ENCODE results near the gene CARHSP1.
"Not testable (repeated sequence)": the region's sequence is repeated elsewhere in the genome, so short reads cannot be mapped to it uniquely, and the experiment has no call there.

The CARHSP1 gene

DNA sequence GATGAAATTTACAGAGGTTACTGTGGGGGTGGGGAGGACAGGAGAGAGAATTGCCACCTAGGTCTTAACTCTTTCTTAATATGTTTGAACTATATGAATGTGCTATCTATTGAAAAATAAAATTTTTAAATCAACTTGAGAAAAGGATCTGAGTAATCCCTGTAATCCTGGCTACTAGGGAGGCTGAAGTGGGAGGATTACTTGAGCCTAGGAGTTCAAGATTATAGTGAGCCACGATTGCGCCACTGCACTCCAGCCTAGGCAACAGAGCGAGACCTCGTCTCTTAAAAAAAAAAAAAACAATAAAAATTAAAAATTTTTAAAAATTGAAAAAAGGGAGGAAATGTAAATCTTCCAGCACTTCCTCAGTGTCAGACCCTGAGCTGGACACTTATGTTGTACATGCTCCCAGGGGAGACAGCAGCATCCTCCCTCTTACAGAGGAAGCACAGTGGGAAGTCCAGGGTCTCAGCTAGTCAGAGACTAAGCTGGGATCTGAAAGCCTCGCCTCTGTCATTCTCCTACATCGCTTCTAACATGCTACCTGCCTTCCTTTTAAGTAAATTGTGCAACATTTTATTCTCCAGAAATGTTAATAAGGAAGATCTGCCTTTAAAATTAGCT lies 49.3 kb downstream of the CARHSP1 start:
- DNase-seq: no peak

DNA sequence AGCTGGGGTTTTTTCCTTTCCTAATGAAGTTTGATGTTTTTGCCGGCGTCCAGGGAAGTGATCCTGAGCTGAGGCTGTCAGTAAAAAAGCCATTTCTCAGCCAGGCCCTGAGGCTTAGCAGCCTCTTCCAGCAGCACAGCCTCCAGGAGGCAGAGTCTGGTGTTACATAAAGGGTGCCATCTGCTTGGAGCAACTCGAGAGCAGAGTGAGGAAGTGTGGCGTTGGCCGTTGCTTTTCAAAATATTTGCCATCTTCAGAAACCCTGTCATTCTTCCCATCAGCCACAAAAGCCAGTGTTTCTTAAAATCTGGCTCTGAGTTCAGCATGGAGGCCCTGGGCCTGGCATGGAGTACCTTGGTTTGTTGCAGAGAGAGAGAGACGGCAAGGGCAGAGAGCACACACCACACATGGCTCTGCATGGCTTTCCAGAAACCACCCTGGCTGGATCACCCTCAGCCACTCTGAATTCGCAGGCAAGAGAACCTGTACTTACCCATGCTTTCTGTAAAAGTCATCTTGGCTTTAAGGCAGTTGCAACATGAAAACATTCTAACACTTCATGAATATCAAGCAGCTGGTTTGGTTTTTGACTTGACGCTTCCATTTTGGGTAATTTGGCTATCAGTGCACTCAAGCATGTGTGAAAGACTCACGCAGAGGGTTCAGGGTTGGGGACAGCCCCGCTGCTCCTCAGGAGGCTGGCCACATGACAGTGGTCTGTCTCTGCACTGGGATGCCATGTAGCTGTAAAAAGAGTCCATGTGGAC lies 50.1 kb downstream of the CARHSP1 start:
- DNase-seq: no peak

DNA sequence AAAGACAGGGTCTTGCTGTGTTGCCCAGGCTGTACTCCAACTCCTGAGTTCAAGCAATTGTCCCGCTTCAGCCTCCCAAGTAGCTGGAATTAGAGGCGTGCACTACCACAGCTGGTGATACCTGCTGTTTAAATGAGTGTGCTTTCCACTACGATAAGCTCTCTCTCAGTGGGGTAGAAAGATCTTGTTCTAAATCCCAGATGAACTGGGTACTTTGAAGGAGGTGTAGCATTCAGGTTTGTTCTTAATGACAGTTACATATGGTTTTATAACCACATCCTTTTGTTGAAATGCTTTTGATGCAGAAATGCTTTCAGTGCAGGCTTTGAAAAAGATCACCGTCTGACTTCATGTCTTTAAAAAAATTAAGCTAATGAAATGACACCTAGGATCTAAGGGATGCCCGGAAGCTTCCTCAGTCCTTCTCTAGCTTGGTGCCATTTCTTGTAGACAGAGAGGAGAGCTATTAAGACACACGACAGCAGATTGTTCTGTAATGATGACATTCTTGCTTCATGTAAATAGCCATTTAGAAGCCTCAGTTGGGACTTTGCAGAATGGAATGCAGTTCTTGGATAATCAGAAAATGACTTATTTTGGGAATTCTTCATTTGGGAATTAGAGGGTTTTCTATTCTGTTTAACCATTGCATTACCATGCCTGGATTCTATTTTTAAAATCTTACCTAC lies 51.7 kb downstream of the CARHSP1 start:
- DNase-seq: no peak

DNA sequence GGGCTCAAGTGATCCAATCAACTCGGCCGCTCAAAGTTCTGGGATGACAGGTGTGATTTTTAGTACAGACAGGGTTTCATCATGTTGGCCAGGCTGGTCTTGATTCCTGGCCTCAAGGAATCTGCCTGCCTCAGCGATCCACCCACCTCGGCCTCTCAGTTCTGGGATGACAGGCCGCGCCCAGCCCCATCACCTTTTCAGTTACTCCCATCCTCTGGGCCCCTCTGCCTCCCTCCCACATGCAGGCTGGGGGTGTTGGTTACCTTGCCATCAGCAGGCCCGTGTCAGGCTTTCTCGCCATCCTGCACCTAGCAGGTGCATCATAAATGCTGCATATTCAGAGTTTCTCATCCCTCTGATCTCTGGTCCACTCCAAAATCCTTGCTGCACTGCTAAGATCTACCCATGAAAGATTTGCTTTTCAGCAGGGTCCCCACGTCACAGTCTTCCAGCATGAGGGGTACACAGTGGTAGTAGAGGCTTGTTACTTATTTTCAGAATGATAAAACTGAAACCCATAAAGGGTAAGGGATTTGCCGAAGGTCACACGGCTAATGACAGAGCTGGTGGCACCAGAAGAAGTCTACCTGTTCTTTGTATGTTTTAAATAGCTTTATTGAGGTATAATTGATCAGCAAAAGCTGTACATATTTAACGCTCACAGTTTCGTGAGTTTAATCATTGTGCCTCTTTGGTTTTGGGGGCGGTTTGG lies 54.6 kb downstream of the CARHSP1 start:
- no peak for DNase-seq

DNA sequence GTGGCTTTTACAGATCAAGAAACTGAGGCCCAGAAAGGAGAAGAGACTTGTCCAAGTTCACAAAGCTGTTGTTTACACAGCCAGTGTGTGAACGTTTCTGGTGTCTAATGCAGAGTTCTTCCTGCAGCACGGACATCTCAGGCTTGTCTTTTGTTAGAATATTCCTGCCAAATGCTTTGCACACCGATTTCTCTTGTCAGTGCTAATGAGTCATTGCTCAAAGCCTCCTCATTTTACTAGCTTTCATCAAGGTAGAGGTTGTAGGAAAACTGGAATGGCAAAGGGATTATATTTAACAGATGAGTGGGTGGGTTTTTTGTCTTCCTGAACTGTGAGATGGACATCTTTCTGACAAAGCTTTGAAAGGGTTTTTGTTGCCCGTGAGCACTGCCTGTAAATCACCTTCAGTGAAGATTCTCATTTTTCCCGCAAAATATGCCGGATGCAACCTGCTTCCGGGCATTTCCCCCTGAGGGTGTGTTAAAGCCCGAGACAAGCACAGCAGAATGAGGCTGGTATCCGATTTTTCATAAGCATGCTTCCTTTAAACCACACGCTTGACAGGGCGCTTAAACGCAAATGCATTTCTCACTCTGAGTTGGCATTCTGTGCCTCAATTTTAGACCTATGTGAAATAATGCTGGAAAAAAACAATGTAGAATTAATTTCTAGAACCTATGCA lies 56.5 kb downstream of the CARHSP1 start:
- DNase-seq: no peak

DNA sequence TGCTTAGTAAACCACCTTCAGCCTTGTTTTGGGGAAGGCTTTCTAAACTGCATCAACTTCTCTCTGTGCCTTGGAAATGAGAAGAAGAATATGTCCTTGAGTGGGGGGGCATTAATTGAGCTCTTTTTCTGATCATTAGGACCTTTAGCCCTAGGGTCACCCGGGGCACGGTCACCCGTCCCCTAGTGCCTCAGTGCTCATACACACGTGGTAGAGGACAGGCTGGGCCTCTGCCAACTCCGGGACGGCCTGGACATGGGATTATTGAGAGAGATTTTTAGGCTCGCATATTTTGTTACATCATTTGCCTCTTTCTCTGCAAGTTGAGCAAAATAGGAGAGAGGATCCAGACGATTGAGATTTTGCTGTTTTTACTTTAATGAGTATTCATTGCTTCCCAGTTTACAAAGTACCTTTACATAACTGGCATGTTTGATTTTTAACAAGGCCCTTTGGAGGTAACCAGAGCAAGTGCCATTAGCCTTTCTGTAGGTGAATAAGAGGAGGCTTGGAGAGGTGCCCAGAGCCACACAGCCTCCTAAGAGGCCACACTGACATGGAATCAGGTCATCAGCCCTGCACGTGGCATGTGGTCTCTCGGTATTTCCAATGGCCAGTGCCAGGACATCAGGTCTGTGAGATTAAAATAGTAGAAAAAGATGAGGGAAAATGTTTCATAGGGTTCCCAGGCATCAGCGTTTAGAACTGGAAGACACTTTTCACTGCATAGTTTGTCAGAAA lies 60.0 kb downstream of the CARHSP1 start:
- DNase-seq: no peak

DNA sequence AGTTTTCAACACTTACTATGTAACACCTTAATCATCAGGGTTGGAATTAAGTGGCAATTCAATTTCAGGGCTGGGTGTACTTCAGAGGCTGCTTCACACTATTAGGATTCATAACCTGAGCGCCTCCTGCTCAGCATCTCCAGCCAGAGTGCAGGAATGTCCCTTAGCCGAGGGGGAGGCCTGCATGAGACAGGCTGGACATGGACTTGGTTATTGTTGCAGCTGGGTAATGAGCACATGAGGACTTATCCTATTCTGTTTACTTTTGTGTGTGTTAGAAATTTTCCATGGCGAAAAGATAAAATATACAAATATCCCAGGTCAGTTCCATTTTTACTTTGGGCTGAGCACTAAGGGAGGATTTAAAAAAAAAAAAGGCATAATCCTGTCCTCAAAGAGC lies 60.8 kb downstream of the CARHSP1 start:
- no peak for DNase-seq

DNA sequence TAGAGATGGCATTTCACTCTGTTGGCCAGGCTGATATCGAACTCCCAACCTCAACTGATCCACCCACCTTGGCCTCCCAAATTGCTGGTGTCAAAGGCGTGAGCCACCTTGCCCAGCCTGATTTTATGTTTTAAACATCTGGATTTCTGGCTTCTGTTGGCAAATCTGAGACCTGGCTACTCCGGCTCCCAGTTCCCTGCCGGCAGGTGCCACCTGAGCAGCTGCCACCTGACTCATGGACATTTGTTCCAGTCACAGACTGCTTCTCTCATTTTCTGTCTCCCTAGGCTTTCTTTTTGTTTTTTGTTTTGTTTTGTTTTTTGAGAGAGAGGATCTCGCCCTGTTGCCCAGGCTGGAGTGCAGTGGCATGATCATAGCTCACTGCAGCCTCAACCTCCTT lies 61.6 kb downstream of the CARHSP1 start:
- no peak for DNase-seq

DNA sequence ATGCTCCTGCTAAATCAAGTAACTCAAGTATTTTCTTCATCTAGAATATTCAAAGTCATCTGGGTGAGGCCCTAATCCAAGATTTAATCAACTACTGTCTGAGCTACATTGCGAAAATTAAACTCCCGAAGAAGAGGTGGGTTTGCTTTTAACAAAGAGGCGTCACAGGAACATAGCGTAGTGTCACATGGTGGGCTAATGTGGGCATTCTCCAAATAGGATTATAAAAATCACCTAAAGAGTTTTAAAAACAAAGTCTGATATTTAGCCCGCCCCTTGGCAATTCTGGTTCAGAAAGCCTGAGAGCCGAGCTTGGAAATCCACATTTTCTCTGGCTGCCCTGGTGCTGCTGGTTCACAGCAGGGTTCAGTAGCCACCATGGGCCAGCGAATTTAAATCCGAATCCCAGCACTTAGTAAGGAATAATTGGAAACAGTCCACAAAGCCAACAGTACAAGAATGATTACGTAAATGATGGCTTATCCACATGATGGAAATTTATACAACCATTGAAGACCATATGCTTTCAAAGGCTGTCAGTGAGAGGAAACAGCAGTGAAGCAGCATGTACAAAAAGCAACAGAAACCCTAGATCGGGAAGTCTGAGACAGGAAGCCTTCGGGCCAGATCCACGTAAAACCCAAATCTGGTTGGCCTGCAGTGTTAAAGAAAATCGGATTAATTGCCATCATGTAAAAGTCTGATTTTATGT lies 62.4 kb downstream of the CARHSP1 start:
- DNase-seq: no peak

DNA sequence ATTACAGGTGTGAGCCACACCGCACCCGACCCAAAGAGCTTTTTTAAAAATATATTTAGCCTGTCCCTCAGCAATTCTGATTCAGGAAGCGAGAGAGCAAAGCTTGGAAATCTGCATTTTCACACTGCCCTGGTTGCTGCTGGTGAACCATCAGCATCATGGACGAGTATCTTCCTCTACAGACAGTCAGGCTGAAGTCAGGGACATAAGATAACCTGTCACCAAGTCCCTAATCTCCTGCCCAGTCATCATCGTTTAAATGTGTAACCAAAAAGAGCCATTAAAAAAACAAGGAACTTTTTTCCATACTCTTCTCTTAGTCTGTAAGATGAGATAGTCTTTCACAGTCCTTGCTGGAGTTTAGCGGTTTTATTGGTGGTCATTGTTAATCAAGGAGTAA lies 64.5 kb downstream of the CARHSP1 start:
- DNase-seq: no peak

DNA sequence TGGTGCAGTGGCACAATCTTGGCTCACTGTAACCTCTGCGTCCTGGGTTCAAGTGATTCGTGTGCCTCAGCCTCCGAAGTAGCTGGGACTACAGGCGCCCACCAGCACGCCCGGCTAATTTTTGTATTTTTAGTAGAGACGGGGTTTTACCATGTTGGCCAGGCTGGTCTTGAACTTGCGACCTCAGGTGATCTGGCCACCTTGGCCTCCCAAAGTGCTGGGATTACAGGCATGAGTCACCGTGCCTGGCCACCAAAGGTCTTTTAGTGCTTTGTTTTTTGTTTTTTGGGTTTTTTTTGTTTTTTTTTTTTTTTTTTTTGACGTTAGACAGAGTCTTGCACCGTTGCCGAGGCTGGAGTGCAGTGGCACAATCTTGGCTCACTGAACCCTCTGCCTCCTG lies 65.1 kb downstream of the CARHSP1 start:
- not testable (repeated sequence) for DNase-seq

Measured in activated CD4-positive, CD25-positive, alpha-beta regulatory T cell treated with anti-CD3 and anti-CD28 coated beads, Interleukin-2, amount 50 U/mL, for 72 hours (primary cell).